ENCODE results near the gene TBC1D12.
"Not testable (repeated sequence)": the region's sequence is repeated elsewhere in the genome, so short reads cannot be mapped to it uniquely, and the experiment has no call there.

TBC1D12 gene

GRCh38 chr10:94549221-94549620, 146.9 kb downstream of the TBC1D12 start:
- no peak for DNase-seq

DNA sequence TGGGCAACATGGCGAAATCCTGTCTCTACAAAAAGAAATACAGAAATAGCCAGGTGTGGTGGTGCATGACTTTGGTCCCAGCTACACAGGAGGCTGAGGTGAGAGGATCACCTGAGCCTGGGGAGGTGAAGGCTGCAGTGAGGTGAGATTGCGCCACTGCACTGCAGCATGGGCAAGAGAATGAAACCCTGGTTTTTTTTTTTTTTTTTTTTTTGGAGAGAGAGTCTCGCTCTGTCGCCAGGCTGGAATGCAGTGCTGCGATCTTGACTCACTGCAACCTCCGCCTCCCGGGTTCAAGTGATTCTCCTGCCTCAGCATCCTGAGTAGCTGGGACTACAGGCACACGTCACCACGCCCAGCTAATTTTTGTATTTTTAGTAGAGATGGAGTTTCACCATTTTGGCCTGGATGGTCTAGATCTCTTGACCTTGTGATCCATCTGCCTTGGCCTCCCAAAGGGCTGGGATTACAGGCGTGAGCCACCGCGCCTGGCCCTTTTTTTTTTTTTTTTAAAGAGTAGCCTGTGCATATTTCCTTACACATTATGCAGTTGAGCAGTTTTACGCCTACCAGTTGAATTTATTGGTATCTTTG, 165.5 kb downstream of the TBC1D12 start:
- DNase-seq, result not testable (repeated sequence)

GRCh38 chr10:94571081-94571480, 168.7 kb downstream of the TBC1D12 start:
- no peak for DNase-seq

- DNase-seq, result no peak
Measured at GRCh38 chr10:94571528-94571927, 169.2 kb downstream of the TBC1D12 start.

DNA sequence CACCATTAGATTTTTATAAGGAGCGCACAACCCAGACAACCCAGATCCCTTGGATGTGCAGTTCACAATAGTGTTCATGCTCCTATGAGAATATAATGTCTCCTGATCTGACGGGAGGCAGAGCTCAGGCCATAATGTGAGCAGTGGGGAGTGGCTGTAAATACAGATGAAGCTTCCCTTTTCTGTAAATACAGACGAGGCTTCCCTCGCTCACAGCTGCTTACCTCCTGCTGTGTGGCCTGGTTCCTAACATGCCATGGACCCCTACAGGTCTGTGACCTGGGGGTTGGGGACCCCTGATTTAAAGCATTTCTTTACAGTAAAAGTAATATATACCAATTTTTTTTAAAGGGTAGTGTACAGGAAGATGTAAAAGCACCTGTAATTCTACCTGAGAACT, 176.4 kb downstream of the TBC1D12 start:
- DNase-seq, result no peak

- DNase-seq, result no peak
Measured at GRCh38 chr10:94583124-94583523, 180.8 kb downstream of the TBC1D12 start.
